ENCODE data around the gene RFX2. TPM values are rescaled to one million over a fixed set of nuclear protein-coding genes. Genes with fewer than 3 reads are reported as not detected.

The RFX2 gene
- total RNA-seq, 1 experiment from 2014 or later = 10.5 TPM

DNA sequence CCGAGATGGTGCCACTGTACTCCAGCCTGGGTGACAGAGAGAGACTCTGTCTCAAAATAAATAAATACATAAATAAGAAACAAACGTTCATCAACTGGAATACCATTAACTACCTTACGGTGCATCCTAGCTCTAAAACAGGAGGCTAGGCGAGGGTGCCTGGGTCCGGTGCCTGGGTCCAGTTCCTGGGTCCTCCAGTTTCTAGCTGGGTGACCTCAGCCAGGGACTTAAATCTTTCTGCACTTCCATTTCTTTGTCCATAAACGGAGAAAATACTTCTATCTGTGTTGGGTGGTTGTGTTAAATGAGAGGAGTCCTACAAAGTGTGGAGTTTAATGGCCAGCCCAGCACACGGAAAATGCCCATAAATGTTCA, 34.0 kb downstream of the RFX2 start:
- no peaks in the 10 kb centered on the region for H3K79me2 ChIP-seq (ENCODE audit: low read length)
- no peak for ATAC-seq
- POLR2A ChIA-PET (ENCODE audit: unreplicated experiment) = interaction anchor here (0.9 to 1.0 kb wide), 2 partner anchors 11 to 16 kb away, joined by 7 to 13 read pairs; no protein-coding TSS in a partner anchor

DNA sequence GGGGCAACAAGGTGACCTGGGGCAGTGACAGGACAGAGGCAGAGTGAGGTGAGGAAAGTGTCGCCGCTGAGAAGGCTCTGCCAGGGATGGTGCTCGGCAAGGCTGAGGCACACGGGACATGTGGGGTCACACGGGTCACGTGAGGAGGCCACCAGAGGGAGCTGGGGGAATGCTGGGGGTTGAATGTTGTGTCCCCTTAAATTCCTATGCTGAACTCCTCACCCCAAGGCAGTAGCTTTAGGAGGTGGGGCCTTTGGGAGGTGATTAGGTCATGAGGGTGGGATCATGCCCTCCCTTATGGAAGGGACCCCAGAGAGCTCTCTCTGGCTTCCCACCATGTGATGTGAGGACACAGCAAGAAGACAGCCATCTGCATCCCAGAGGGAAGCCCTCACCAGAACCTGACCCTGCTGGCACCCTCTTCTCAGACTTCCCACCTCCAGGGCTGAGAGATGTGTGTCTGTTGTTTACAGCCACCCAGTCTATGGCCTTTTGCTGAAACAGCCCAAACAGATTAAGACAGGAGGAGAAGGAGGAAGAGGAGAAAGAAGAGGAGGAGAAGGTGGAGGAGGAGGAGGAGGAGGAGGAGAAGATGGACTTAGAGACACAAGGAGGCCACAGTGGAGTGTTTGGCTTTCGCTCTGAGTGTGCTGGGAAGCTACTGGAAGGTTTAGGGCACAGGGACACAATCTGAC, 35.4 kb downstream of the RFX2 start:
- H3K9ac ChIP-seq (ENCODE audit: low read length) = no peak overlapping the region
- ATAC-seq (no peak), DNase-seq (no peak)
- no TSS peak for BruUV-seq (replicated peaks)
- intact Hi-C loops (cut with micrococcal nuclease) = no loop called here
- no peak overlapping the region for H3K4me2 ChIP-seq (ENCODE audit: low read length)
- H3K4me3 ChIP-seq (ENCODE audit: low read length) = no peak overlapping the region
- no peaks in the 10 kb centered on the region for H3K36me3 ChIP-seq (ENCODE audit: low read depth, low read length)
- H3K27ac ChIP-seq (ENCODE audit: low read length) = no peak overlapping the region
- no peaks in the 10 kb centered on the region for H3K9me3 ChIP-seq (ENCODE audit: low read length)
- H3F3A ChIP-seq (ENCODE audit: low read length, unreplicated experiment) = no peaks in the 10 kb centered on the region
- no peak for TF ChIP-seq EZH2 (IDR thresholded peaks at IDR 0.05; ENCODE audit: low read length, unreplicated experiment)
- no peak for TF ChIP-seq EZH2phosphoT487 (IDR thresholded peaks at IDR 0.05; ENCODE audit: borderline replicate concordance, low read length)
- TF ChIP-seq, protein P1, sequence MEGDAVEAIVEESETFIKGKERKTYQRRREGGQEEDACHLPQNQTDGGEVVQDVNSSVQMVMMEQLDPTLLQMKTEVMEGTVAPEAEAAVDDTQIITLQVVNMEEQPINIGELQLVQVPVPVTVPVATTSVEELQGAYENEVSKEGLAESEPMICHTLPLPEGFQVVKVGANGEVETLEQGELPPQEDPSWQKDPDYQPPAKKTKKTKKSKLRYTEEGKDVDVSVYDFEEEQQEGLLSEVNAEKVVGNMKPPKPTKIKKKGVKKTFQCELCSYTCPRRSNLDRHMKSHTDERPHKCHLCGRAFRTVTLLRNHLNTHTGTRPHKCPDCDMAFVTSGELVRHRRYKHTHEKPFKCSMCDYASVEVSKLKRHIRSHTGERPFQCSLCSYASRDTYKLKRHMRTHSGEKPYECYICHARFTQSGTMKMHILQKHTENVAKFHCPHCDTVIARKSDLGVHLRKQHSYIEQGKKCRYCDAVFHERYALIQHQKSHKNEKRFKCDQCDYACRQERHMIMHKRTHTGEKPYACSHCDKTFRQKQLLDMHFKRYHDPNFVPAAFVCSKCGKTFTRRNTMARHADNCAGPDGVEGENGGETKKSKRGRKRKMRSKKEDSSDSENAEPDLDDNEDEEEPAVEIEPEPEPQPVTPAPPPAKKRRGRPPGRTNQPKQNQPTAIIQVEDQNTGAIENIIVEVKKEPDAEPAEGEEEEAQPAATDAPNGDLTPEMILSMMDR (conservative IDR thresholded peaks at IDR 0.05; ENCODE audit: low read depth, low read length) = no peak
- H3K27me3 ChIP-seq (ENCODE audit: low read length) = no peaks in the 10 kb centered on the region
- H3K79me2 ChIP-seq (ENCODE audit: low read length) = no peaks in the 10 kb centered on the region
- POLR2A ChIA-PET (ENCODE audit: unreplicated experiment) = no interaction called here
- H2AFZ ChIP-seq (ENCODE audit: low read length) = no peak overlapping the region
- CTCF ChIA-PET = interaction anchor here (0.6 kb wide), 1 partner anchor 1027 kb away, joined by 5 read pairs; no protein-coding TSS in a partner anchor
- H3K4me1 ChIP-seq (ENCODE audit: insufficient read depth, low read length) = peaks cover 13% of the 10 kb centered on the region
- H3K9me2 ChIP-seq (replicated peaks; ENCODE audit: low read length) = no peaks in the 10 kb centered on the region
- H4K20me1 ChIP-seq (ENCODE audit: low read length) = no peaks in the 10 kb centered on the region

More for the DNA sequence above, 34.0 kb downstream of the RFX2 start:
- Histone ChIP-seq H3K27me3 (ENCODE audit: low read length) (no peaks in the 10 kb centered on the region), H3K4me1 (ENCODE audit: insufficient read depth, low read length) (peaks cover 13% of the 10 kb centered on the region), H3K9ac (ENCODE audit: low read length) (no peak overlapping the region), H4K20me1 (ENCODE audit: low read length) (no peaks in the 10 kb centered on the region), H3K27ac (ENCODE audit: low read length) (peak overlapping the region; percentile 17), H3K36me3 (ENCODE audit: low read depth, low read length) (no peaks in the 10 kb centered on the region), H3F3A (ENCODE audit: low read length, unreplicated experiment) (no peaks in the 10 kb centered on the region), H3K9me2 (replicated peaks; ENCODE audit: low read length) (no peaks in the 10 kb centered on the region), H2AFZ (ENCODE audit: low read length) (no peak overlapping the region), H3K9me3 (ENCODE audit: low read length) (no peaks in the 10 kb centered on the region), H3K4me2 (ENCODE audit: low read length) (peak overlapping the region; percentile 37), H3K4me3 (ENCODE audit: low read length) (no peak overlapping the region)
- intact Hi-C loops (cut with micrococcal nuclease) = loop anchor here (1.0 kb wide), 1 partner anchor 10 kb away; no protein-coding TSS in a partner anchor
- CTCF ChIA-PET = interaction anchor here (0.9 to 1.3 kb wide), 2 partner anchors 9 to 50 kb away, joined by 3 to 5 read pairs; no protein-coding TSS in a partner anchor
- TF ChIP-seq EZH2phosphoT487 (IDR thresholded peaks at IDR 0.05; ENCODE audit: borderline replicate concordance, low read length) (no peak), EZH2 (IDR thresholded peaks at IDR 0.05; ENCODE audit: low read length, unreplicated experiment) (no peak)
- TF ChIP-seq, protein P1 (conservative IDR thresholded peaks at IDR 0.05; ENCODE audit: low read depth, low read length) = no peak
- no TSS peak for BruUV-seq (replicated peaks)
- no peak for DNase-seq

Data from PC-3 (cell line).